ENCODE results near the gene ZFAND6. TPM values are rescaled to one million over a fixed set of nuclear protein-coding genes. Genes with fewer than 3 reads are reported as not detected.

Gene ZFAND6
- total RNA-seq, 1 experiment from 2014 or later: 123 TPM

DNA sequence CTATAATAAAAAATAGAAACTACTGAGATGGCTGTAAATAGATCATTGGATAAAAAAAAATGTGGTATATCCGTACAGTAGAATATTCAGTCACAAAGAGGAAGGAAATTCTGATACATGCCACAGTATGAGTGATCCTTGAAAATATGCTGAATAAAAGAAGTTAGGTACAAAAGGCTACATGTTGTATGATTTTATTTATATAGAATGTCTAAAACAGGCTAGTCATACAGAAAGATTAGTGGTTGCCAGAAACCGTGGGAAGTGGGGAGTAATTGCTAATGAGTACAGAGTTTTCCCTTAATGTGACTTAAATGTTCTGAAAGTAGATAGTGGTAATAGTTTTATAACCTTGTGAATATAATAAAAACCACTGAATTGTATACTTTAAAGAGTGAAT, 68.4 kb downstream of the ZFAND6 start:
- Histone ChIP-seq H3K27ac (no peak overlapping the region), H3K27me3 (no peaks in the 10 kb centered on the region), H3K36me3 (peaks cover 25% of the 10 kb centered on the region), H3K9me3 (replicated peaks) (no peaks in the 10 kb centered on the region), H3K4me3 (no peak overlapping the region), H3K4me1 (no peaks in the 10 kb centered on the region)
- no peak for DNase-seq

DNA sequence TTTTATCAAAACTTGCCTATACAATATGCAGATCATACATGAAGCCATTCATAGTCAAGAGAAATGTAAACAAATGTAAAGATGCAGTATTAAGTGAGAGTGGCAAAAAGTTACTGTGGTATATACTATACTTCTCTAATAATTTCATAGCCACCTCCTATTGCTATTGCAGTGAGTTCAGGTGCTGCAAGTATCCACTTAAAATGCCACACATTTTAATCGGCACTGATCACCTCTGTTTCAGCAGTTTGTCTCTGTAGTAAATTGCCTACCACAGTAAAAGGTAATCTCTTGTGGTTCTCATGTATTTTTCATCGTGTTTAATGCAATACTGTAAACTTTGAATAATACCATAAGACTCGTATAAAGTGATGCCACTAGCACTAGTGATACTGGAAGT, 72.9 kb downstream of the ZFAND6 start:
- H3K36me3 ChIP-seq: peaks cover 3% of the 10 kb centered on the region; the same call in 1 of the 2 replicates
- H3K4me3 ChIP-seq: no peak overlapping the region
- no peak overlapping the region for H3K27ac ChIP-seq
- no peaks in the 10 kb centered on the region for H3K4me1 ChIP-seq
- H3K9me3 ChIP-seq (replicated peaks): no peaks in the 10 kb centered on the region
- no peak for DNase-seq
- H3K27me3 ChIP-seq: no peaks in the 10 kb centered on the region

DNA sequence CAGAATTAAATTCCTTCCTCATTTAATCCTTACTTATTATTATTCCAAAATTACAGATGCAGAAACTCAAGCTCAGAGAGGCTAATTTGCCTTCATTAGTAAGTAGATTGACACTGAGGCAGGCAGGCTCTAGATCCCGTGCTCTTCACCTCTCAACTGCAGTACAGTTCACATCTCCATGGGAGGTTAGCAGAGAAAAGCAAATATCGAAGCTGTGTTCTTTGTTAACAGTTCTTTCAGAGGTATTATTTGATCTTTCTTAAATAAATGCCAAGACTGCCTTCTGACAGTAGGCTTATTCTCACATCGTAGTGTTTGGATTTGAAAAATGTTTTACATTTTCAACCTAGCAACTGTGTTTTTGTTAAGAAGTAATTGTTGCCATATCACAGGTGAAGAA, 77.4 kb downstream of the ZFAND6 start:
- peaks cover 3% of the 10 kb centered on the region; the same call in 1 of the 2 replicates for H3K36me3 ChIP-seq
- H3K4me1 ChIP-seq: no peaks in the 10 kb centered on the region
- H3K9me3 ChIP-seq (replicated peaks): no peaks in the 10 kb centered on the region
- H3K27me3 ChIP-seq: no peaks in the 10 kb centered on the region
- H3K4me3 ChIP-seq: no peak overlapping the region
- no peak overlapping the region for H3K27ac ChIP-seq
- no peak for DNase-seq

DNA sequence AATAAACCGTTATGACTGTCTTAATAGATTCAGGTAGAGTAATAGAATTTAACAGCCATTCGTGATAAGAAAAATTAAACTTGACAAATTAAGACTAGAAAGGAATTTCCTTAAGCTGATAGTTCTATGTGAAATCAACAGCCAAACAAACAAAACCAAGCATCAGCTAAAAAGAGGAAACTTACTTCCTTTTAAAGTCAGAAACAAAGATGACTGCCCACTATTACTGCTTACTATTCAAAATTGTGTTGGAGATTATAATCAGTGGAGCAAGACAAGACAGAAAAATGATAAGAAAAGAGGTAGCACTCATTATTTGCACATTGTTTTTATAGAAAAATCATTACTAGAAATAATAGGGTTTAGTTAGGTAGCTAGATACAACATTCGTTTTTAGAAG, 79.5 kb downstream of the ZFAND6 start:
- H3K4me3 ChIP-seq: no peak overlapping the region
- no peaks in the 10 kb centered on the region for H3K27me3 ChIP-seq

DNA sequence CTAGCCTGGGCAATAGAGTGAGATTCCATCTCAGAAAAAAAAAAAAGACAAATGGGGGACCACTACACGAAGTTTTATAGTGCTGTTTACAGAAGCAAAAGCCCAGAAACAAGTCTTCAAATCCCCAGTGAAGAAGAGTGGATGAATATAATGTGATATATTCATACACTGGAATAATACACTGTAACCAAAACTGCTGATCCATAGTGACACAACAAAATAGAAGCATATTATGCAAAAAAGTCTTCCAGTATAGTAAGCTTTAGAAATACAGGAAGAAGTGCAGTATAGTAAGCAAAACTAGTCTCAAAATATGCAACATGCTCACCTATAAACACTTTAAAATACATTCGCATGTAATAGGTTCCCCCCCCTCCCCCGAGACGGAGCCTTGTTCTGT, 81.4 kb downstream of the ZFAND6 start:
- no peak overlapping the region for H3K4me3 ChIP-seq
- H3K9me3 ChIP-seq (replicated peaks): no peaks in the 10 kb centered on the region
- 0 out of 2 replicates have a peak, but pooled peaks cover 3% of the 10 kb centered on the region for H3K36me3 ChIP-seq
- H3K27me3 ChIP-seq: no peaks in the 10 kb centered on the region
- DNase-seq: no peak
- H3K27ac ChIP-seq: no peak overlapping the region
- H3K4me1 ChIP-seq: no peaks in the 10 kb centered on the region

More for the DNA sequence above, 79.5 kb downstream of the ZFAND6 start:
- Histone ChIP-seq H3K36me3 (0 out of 2 replicates have a peak, but pooled peaks cover 3% of the 10 kb centered on the region), H3K4me1 (no peaks in the 10 kb centered on the region), H3K9me3 (replicated peaks) (no peaks in the 10 kb centered on the region), H3K27ac (no peak overlapping the region)
- no peak for DNase-seq

DNA sequence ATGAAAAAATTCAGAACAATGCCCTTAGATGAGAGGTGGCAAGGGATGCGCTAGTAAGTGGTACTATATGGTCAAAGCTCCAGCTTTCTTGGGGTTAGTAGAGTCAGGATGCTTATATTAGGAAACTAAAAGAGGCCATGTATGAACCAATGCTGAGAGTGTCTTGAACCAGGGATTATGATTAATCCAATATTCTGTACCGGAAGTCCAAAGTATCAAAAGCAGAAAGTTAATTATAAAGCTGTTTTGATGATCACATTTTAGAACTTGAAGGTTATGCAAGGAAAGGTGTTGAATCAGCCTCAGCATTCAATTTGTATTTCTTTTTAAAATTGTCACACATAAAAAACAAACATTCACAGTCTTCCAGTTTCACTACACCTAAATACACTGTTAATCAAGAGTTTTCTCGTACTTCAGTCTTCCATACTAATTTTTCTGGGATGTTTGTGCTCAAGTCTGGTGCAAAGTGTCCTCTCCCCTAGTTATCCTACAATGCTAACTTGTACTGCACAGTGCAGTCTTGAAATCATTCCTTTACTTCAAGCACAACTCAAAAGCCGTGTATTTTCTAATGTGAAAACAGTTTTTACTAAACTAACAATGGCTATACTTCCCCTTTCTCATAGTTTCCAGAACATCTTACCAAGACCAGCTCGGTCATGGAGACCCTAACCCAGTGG, 82.6 kb downstream of the ZFAND6 start:
- Histone ChIP-seq H3K36me3 (no peaks in the 10 kb centered on the region), H3K27me3 (no peaks in the 10 kb centered on the region), H3K27ac (no peak overlapping the region), H3K4me1 (no peaks in the 10 kb centered on the region), H3K4me3 (no peak overlapping the region), H3K9me3 (replicated peaks) (no peaks in the 10 kb centered on the region)
- DNase-seq: no peak

DNA sequence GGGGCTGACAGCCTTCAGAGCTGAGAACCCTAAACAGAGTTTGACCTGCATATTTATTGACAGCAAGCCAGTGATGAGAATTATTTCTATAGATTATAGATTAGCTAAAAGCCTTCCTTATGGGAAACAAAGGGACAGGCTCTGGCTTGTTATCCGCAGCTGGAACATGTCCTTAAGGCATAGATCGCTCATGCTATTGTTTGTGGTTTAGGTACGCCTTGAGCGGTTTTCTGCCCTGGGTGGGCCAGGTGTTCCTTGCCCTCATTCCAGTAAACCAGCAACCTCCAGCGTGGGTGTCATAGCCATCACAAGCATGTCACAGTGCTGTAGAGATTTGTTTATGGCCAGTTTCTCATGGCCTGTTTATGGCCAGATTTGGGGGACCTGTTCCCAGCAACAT, 83.2 kb downstream of the ZFAND6 start:
- Histone ChIP-seq H3K4me3 (no peak overlapping the region), H3K27me3 (no peaks in the 10 kb centered on the region), H3K4me1 (no peaks in the 10 kb centered on the region), H3K36me3 (no peaks in the 10 kb centered on the region), H3K9me3 (replicated peaks) (no peaks in the 10 kb centered on the region), H3K27ac (no peak overlapping the region)
- no peak for DNase-seq

DNA sequence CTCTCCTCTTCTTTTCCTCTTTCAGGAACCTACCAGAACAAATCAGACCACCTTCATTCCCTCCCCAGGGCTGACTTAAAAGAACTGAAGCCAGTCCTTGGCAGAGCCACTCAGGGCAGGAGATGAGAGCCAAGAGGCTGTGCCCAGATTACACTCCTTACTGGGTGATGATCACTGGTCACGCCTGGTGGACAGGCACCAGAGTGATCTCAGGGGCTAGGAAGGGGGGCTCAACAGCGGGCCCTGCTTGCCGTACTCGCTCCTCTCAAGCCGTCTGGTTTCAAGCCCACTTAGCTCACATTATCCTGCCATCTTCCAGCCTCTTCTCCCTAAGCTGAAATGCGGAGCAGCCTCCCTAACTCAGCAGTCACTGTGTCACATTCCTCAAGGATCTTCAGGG, 91.7 kb downstream of the ZFAND6 start:
- Histone ChIP-seq H3K27me3 (no peaks in the 10 kb centered on the region), H3K27ac (no peak overlapping the region), H3K4me1 (0 out of 2 replicates have a peak, but pooled peaks cover 4% of the 10 kb centered on the region), H3K36me3 (no peaks in the 10 kb centered on the region), H3K4me3 (no peak overlapping the region), H3K9me3 (replicated peaks) (no peaks in the 10 kb centered on the region)
- no peak for DNase-seq

DNA sequence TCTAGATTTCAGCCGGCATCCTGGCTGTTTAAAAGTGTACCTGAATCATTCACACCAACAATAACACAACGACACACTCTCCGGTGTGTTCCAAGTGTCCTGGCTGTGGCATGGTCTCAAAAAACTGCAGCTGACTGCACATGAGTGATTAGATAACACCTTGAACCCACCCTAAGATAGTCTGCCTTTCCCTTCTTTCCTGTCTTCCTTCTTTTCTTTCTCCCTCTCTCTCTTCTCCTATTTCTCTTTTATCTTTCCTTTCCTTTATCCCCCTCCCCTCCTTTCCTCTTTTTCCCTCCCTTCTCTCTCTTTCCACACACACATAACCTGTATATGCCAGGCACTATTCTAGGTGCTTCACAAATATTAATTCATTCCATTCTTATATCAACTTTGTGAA, 92.1 kb downstream of the ZFAND6 start:
- Histone ChIP-seq H3K27ac (no peak overlapping the region), H3K27me3 (no peaks in the 10 kb centered on the region), H3K36me3 (no peaks in the 10 kb centered on the region), H3K9me3 (replicated peaks) (no peaks in the 10 kb centered on the region), H3K4me1 (0 out of 2 replicates have a peak, but pooled peaks cover 4% of the 10 kb centered on the region), H3K4me3 (peak overlapping the region; percentile 57)
- DNase-seq: no peak

DNA sequence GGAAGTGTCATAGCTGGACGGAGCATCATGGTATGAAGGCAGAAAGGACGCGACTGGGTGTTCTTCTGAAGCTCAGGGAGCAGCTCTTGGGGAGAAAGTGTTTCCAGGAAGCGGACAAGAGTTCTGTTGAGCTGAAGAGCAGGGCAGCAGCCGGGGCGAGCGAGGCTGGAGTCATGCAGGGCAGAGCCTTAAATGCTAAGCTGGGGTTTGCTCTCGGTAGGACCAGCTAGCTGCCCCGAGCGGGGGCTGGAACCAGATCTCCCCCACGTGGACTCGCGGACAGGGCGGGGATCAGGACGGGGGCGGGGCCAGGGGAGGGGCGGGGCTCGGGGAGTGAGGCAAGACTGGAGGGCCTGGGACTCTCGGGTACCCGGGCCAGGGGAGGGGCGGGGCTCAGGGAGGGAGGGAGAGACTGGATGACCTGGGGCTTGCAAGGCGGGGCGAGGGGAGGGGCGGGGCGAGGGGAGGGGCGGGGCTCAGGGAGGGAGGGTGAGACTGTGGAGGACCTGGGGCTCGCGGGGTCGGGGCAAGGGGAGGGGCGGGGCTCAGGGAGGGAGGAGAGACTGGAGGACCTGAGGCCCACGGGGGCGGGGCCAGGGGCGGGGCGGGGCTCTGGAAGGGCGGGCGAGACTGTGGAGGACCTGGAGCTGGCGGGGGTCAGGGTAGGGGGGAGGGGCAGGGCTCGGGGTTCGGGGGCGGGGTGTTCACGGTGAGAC, 92.9 kb downstream of the ZFAND6 start:
- Histone ChIP-seq H3K27me3 (no peaks in the 10 kb centered on the region), H3K36me3 (no peaks in the 10 kb centered on the region), H3K27ac (peak overlapping the region; percentile 12; the same call in 1 of the 2 replicates), H3K4me1 (0 out of 2 replicates have a peak, but pooled peaks cover 4% of the 10 kb centered on the region), H3K9me3 (replicated peaks) (no peaks in the 10 kb centered on the region), H3K4me3 (peak overlapping the region; percentile 78)
- peak; percentile 96 to 98 for DNase-seq

DNA sequence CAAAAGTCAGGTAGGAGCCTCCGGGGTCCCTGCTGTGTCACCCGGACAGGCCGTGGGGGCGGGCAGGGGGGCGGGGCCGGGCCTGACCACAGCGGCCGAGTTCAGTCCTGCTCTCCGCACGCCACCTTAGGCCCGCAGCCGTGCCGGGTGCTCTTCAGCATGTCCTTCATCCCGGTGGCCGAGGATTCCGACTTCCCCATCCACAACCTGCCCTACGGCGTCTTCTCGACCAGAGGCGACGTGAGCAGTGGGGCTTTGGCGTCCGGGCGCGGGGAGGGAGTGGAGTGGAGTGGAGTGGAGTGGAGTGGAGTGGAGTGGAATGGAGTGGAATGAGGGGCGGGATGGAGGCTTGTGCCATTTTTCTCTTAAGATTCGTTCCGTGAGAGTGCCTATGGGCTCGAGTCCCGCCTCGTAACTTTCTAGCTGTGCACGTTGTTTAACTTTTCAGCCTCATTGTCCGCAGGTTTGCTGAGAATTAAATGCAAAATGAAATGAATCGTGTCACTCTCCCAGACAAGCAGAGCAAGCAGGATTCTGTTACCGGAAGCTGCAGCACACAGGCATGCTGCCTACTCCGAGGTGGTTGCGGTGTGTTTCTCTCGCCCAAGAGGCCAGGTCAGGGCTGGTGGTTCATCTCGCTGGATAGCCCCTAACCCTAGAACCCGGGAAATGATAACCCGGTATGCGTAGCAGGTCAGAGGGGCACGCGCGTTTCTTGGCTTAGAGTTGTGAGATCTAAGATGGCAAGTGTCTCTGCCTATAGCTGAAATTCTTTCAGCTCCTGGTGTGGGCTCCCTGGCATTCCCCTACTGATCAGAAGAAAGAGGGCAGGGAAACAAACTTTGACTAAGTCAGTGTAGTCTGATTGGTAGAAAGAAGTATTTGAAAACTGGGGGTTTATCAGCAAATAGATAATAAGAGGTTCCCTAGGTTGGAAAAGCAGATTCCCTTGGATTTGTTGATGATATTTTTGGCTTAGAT, 93.7 kb downstream of the ZFAND6 start, which contains the start of gene FAH:
Gene FAH (plus strand): TSS at position 104 of the 981 bp plus-strand sequence. CDS start 56 bp downstream, at position 160.
- peak; percentile 29 to 54 for DNase-seq
- Histone ChIP-seq H3K36me3 (no peaks in the 10 kb centered on the region), H3K27me3 (no peaks in the 10 kb centered on the region), H3K27ac (peak within 1 kb of the TSS; percentile 53), H3K9me3 (replicated peaks) (no peaks in the 10 kb centered on the region), H3K4me3 (peak within 1 kb of the TSS; percentile 78), H3K4me1 (0 out of 2 replicates have a peak, but pooled peaks cover 4% of the 10 kb centered on the region)

DNA sequence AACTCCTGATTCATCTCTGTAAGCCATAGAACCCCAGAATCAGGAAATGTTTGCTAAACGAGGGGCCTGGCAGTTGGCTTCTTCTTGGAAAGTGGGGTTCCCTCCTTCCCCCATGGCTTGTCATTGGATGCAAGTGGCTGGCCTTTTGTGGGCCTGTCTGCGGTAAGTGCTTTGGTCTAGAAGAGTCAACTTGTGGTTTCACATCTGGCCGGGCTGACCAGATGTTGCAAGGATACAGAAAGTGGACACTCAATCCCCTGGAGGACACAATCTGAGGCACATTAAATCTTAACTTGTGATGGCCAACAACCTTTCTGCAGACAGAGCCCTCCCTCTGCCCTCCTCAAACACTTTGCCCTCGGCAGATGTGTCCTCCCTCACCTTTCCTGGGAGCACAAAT, 94.4 kb downstream of the ZFAND6 start:
- DNase-seq: no peak
- H3K27ac ChIP-seq: no peak overlapping the region

DNA sequence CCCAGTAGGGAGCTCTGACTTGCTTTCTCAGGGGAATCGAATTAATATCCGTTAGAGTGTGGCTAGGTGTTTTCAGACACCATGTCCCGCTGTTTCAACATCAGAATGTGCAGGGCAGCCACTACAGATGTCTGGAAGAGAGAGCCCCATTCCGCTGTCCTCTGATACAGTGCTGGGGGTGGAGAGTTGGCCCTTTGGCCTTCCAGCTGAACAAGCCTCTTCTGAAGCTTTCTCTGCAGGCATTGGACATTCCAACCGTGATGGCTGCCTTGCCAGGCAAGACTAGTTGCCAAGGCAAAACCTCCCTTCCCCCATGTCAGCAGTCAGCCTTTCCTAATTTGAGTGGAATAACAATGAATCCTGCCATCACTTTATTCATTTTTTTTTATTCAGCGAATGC, 94.9 kb downstream of the ZFAND6 start:
- Histone ChIP-seq H3K27ac (no peak overlapping the region), H3K4me3 (no peak overlapping the region), H3K4me1 (0 out of 2 replicates have a peak, but pooled peaks cover 4% of the 10 kb centered on the region), H3K9me3 (replicated peaks) (no peaks in the 10 kb centered on the region), H3K27me3 (no peaks in the 10 kb centered on the region), H3K36me3 (no peaks in the 10 kb centered on the region)
- DNase-seq: no peak

More for the DNA sequence above, 94.4 kb downstream of the ZFAND6 start:
- Histone ChIP-seq H3K4me1 (0 out of 2 replicates have a peak, but pooled peaks cover 4% of the 10 kb centered on the region), H3K9me3 (replicated peaks) (no peaks in the 10 kb centered on the region), H3K27me3 (no peaks in the 10 kb centered on the region), H3K4me3 (peak overlapping the region; percentile 78), H3K36me3 (no peaks in the 10 kb centered on the region)

DNA sequence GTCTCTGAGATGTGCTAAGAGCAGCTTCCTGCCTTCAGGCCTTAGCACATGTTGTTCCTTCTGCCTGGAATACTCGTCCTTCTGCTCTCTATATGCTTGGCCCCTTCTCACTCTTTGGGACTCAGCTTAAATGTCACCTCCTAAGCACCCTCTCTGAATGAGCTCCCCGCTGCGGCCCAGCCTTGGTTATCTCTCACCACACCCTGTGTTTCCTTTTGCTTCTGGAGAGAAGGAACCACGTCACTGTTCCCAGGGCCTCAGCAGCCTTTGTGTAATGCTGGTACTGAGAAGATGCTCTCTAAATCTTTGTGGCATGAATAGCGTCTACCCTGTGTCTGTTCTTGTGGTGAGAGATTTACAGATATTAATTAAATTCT, 95.5 kb downstream of the ZFAND6 start:
- Histone ChIP-seq H3K4me1 (0 out of 2 replicates have a peak, but pooled peaks cover 4% of the 10 kb centered on the region), H3K36me3 (no peaks in the 10 kb centered on the region), H3K27ac (no peak overlapping the region), H3K9me3 (replicated peaks) (no peaks in the 10 kb centered on the region), H3K4me3 (no peak overlapping the region), H3K27me3 (no peaks in the 10 kb centered on the region)
- DNase-seq: no peak
